OCI-LY3 (cell line): ENCODE data around the gene TP53I11.

Experiments
- H2AFZ ChIP-seq: fragments of 200-600, 300-600 bp; shearing (Covaris generic); 2 replicates; pipeline ENCODE4 v1.6.0; 2014; ENCODE audit warnings: antibody characterized with exemption, low read depth, low read length
- H3K27ac ChIP-seq: fragments of 200-600, 300-600 bp; sonication (generic); 2 replicates; pipeline ENCODE4 v1.5.1; 2014; ENCODE audit warnings: mild to moderate bottlenecking, low read length, moderate library complexity, mixed read lengths
- H3K27me3 ChIP-seq: fragments of 200-600, 300-600 bp; sonication (generic); 2 replicates; pipeline ENCODE4 v1.6.1; 2014; ENCODE audit warnings: low read depth, low read length, mixed read lengths
- H3K36me3 ChIP-seq: fragments of 200-600, 300-600 bp; sonication (generic); replicated peaks from 2 replicates; pipeline ENCODE3; 2014; ENCODE audit warnings: low read depth, low read length, mixed read lengths
- H3K4me1 ChIP-seq: fragments of 300-600, 200-600 bp; sonication (generic); 2 replicates; pipeline ENCODE4 v1.6.1; 2014; ENCODE audit warnings: low read length, mixed read lengths
- H3K4me2 ChIP-seq: fragments of 200-600, 300-600 bp; sonication (generic); 2 replicates; pipeline ENCODE4 v1.6.1; 2014; ENCODE audit warnings: low read length, mixed read lengths
- H3K4me3 ChIP-seq: fragments of 300-600, 200-600 bp; sonication (generic); 2 replicates; pipeline ENCODE4 v1.5.1; 2014; ENCODE audit warnings: antibody characterized with exemption, mild to moderate bottlenecking, low read length, moderate library complexity
- H3K79me2 ChIP-seq: fragments of 300-600, 200-600 bp; shearing (Covaris generic); 2 replicates; pipeline ENCODE4 v1.6.1; 2014; ENCODE audit warnings: mild to moderate bottlenecking, low read length, mixed read lengths
- H3K9ac ChIP-seq: fragments of 300-600, 200-600 bp; shearing (Covaris generic); 2 replicates; pipeline ENCODE4 v1.6.0; 2014; ENCODE audit warnings: mild to moderate bottlenecking, low read length, moderate library complexity
- H3K9me3 ChIP-seq: fragments of 200-600, 300-600 bp; shearing (Covaris generic); 2 replicates; pipeline ENCODE4 v1.6.1; 2014; ENCODE audit warnings: low read length, mixed read lengths; ENCODE audit not compliant: insufficient read depth
- H4K20me1 ChIP-seq: fragments of 200-600, 300-600 bp; sonication (generic); 2 replicates; pipeline ENCODE4 v1.6.1; 2016; ENCODE audit warnings: low read length, mixed read lengths; ENCODE audit not compliant: insufficient read depth
- EZH2phosphoT487 ChIP-seq: fragments of 200-600 bp; shearing (Covaris generic); IDR thresholded peaks from 2 replicates; pipeline ENCODE4 v1.6.1; 2018; ENCODE audit warnings: antibody characterized with exemption, mixed run types, low read depth
- TF ChIP-seq, protein P1 (sequence below): fragments of 200-600, 300-600 bp; sonication (generic); IDR thresholded peaks from 2 replicates; pipeline ENCODE4 v1.5.1; 2014; ENCODE audit warnings: antibody characterized with exemption, low read length, low read depth

TP53I11 gene

DNA sequence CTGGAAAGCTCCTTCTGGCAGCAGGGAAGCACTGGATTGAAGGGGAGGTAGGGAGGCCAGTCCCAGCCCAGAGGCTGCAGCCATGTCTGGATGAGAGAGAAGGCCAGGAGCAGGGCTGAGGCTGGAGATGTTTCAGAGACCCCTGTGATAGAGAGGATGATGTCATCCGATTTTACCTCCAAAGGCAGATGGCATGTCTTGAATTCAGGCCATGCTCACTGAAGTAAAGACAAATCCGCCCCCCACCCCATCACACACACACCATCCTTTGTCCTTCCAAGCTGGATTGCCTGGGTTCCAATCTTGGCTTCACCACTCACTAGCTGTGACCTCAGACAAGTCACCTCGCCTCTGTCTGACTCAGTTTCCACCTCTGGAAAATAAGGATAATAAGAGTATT lies 47.2 kb downstream of the TP53I11 start:
- H3K79me2 ChIP-seq = no peaks in the 10 kb centered on the region
- no peak overlapping the region for H2AFZ ChIP-seq
- no peaks in the 10 kb centered on the region for H3K27me3 ChIP-seq
- no peaks in the 10 kb centered on the region for H3K36me3 ChIP-seq
- no peaks in the 10 kb centered on the region for H3K9me3 ChIP-seq
- H4K20me1 ChIP-seq = no peaks in the 10 kb centered on the region
- no peak overlapping the region for H3K9ac ChIP-seq
- no peak for TF ChIP-seq EZH2phosphoT487
- TF ChIP-seq, protein P1, sequence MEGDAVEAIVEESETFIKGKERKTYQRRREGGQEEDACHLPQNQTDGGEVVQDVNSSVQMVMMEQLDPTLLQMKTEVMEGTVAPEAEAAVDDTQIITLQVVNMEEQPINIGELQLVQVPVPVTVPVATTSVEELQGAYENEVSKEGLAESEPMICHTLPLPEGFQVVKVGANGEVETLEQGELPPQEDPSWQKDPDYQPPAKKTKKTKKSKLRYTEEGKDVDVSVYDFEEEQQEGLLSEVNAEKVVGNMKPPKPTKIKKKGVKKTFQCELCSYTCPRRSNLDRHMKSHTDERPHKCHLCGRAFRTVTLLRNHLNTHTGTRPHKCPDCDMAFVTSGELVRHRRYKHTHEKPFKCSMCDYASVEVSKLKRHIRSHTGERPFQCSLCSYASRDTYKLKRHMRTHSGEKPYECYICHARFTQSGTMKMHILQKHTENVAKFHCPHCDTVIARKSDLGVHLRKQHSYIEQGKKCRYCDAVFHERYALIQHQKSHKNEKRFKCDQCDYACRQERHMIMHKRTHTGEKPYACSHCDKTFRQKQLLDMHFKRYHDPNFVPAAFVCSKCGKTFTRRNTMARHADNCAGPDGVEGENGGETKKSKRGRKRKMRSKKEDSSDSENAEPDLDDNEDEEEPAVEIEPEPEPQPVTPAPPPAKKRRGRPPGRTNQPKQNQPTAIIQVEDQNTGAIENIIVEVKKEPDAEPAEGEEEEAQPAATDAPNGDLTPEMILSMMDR = no peak
- H3K4me2 ChIP-seq = no peak overlapping the region
- no peak overlapping the region for H3K27ac ChIP-seq
- peaks cover 28% of the 10 kb centered on the region for H3K4me1 ChIP-seq
- no peak overlapping the region for H3K4me3 ChIP-seq

DNA sequence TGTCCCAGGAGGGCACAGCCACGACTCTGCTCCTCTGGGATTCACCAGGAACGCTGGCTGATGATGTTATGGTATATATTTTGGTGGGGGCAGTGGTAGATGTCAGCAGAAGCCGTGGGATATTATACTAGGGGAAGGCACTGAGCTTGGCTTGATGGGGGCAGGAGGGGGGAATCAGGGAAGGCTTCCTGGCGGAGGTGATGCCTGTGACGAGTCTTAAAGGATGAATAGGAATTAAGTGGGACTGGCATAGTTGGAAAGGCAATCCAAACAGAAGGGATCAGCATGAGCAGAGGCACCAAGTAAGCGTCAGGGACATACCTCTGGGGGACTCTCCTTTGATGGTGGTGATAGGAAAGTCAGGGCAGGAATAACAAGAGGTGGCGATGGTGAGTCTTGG lies 47.6 kb downstream of the TP53I11 start:
- H3K4me2 ChIP-seq = no peak overlapping the region
- H2AFZ ChIP-seq = no peak overlapping the region
- H3K4me3 ChIP-seq = no peak overlapping the region
- peaks cover 28% of the 10 kb centered on the region for H3K4me1 ChIP-seq
- H4K20me1 ChIP-seq = no peaks in the 10 kb centered on the region
- TF ChIP-seq, protein P1 = no peak
- TF ChIP-seq EZH2phosphoT487 = no peak
- no peaks in the 10 kb centered on the region for H3K9me3 ChIP-seq
- no peaks in the 10 kb centered on the region for H3K27me3 ChIP-seq
- H3K79me2 ChIP-seq = no peaks in the 10 kb centered on the region
- H3K27ac ChIP-seq = no peak overlapping the region
- no peak overlapping the region for H3K9ac ChIP-seq
- H3K36me3 ChIP-seq = no peaks in the 10 kb centered on the region

DNA sequence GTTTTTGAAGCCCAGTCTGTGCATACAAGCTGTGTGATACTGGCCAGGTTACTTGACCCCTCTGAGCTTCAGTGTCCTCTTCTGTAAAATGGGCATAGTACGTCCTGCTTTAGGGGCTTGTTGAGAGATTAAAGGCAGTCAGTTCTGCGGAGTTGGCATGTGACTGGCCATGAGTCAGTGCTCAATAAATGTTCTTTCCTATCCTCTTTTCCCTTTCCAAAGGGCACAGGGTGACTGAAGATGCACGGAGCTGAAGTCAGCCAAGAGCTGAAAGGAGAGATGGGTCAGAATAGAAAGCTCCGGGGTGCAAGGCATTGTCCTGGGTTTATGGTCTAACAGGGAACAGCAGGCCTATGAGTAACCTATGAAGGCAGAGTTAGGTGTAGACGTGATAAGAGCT lies 48.9 kb downstream of the TP53I11 start:
- Histone ChIP-seq H3K9ac (no peak overlapping the region), H3K36me3 (no peaks in the 10 kb centered on the region), H3K4me3 (no peak overlapping the region), H3K27me3 (no peaks in the 10 kb centered on the region), H3K4me1 (peaks cover 28% of the 10 kb centered on the region), H3K4me2 (no peak overlapping the region), H3K79me2 (no peaks in the 10 kb centered on the region), H3K27ac (no peak overlapping the region), H4K20me1 (no peaks in the 10 kb centered on the region), H2AFZ (no peak overlapping the region), H3K9me3 (no peaks in the 10 kb centered on the region)
- no peak for TF ChIP-seq EZH2phosphoT487
- TF ChIP-seq, protein P1 = no peak

DNA sequence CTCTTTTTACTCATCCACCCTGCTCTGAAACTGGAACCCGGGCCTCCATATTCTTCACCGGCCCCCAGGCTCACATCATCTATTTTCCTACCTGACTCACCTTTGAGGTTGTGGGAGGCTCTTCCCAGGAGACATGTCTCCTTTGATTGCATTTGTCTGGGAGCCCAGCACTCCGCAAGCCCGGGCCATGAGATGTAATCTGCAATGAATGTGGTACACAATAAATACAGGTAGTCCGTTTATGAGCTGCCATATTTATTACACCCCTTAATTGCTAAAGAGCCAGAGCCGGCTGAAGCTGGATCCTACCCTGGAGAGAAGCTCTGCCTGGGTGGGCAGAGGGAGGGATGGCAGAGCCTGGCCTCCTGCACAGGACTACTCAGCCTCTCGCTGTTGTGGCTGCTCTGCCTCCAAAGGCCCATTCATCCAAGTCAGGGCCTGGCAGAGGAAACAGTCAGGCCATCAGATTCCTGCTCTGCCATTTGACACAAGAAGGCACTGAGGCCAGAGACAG lies 49.5 kb downstream of the TP53I11 start:
- peaks cover 23% of the 10 kb centered on the region for H3K4me1 ChIP-seq
- H3K79me2 ChIP-seq = no peaks in the 10 kb centered on the region
- no peak overlapping the region for H3K9ac ChIP-seq
- H3K27ac ChIP-seq = no peak overlapping the region
- H4K20me1 ChIP-seq = no peaks in the 10 kb centered on the region
- no peak overlapping the region for H2AFZ ChIP-seq
- H3K4me3 ChIP-seq = no peak overlapping the region
- H3K27me3 ChIP-seq = no peaks in the 10 kb centered on the region
- H3K36me3 ChIP-seq = no peaks in the 10 kb centered on the region
- no peak overlapping the region for H3K4me2 ChIP-seq
- TF ChIP-seq, protein P1 = no peak
- no peak for TF ChIP-seq EZH2phosphoT487
- H3K9me3 ChIP-seq = no peaks in the 10 kb centered on the region
